Hepatocyte (in vitro differentiated cells): ENCODE data around the gene CTNNA3. TPM values are rescaled to one million over a fixed set of nuclear protein-coding genes. Genes with fewer than 3 reads are reported as not detected.

ENCODE experiments used
- DNase-seq: peaks from one replicate; pipeline ENCODE4 v3.0.0-alpha.2; 2016; ENCODE audit warnings: low spot score
- H2AFZ ChIP-seq: fragments of 200-600 bp; sonication (generic); 2 replicates; pipeline ENCODE4 v1.6.0; 2016; ENCODE audit warnings: antibody characterized with exemption, mild to moderate bottlenecking
- H3K27ac ChIP-seq: fragments of 200-600 bp; sonication (generic); 2 replicates; pipeline ENCODE4 v1.5.1; 2016; ENCODE audit warnings: mild to moderate bottlenecking
- H3K27me3 ChIP-seq: fragments of 200-600 bp; sonication (generic); 2 replicates; pipeline ENCODE4 v1.6.1; 2016
- H3K36me3 ChIP-seq: fragments of 200-600 bp; sonication (generic); replicated peaks from 2 replicates; pipeline ENCODE4 v1.5.1; 2016; ENCODE audit warnings: low read depth; ENCODE audit not compliant: insufficient read depth
- H3K4me1 ChIP-seq: fragments of 200-600 bp; sonication (generic); 2 replicates; pipeline ENCODE4 v1.5.1; 2016; ENCODE audit warnings: mild to moderate bottlenecking, moderate library complexity; ENCODE audit not compliant: insufficient read depth
- H3K4me2 ChIP-seq: fragments of 200-600 bp; sonication (generic); 2 replicates; pipeline ENCODE4 v1.6.0; 2016
- H3K4me3 ChIP-seq: fragments of 200-600 bp; sonication (generic); 2 replicates; pipeline ENCODE4 v1.5.1; 2016; ENCODE audit warnings: mild to moderate bottlenecking
- H3K79me2 ChIP-seq: fragments of 200-600 bp; sonication (generic); 2 replicates; pipeline ENCODE4 v1.6.0; 2017; ENCODE audit warnings: mild to moderate bottlenecking
- H3K9me2 ChIP-seq: fragments of 200-600 bp; sonication (generic); replicated peaks from 2 replicates; pipeline ENCODE4 v1.6.0; 2017; ENCODE audit warnings: mild to moderate bottlenecking; ENCODE audit not compliant: insufficient read depth
- H3K9me3 ChIP-seq: fragments of 200-600 bp; sonication (generic); 2 replicates; pipeline ENCODE4 v1.5.1; 2016; ENCODE audit warnings: low read depth, mild to moderate bottlenecking
- H4K20me1 ChIP-seq: fragments of 200-600 bp; sonication (generic); 2 replicates; pipeline ENCODE4 v1.6.0; 2016; ENCODE audit warnings: mild to moderate bottlenecking; ENCODE audit not compliant: insufficient read depth, poor library complexity, severe bottlenecking
- CTCF ChIP-seq: fragments of 200-600 bp; sonication (generic); IDR thresholded peaks from 2 replicates; pipeline ENCODE4 v1.5.1; 2016; ENCODE audit warnings: antibody characterized with exemption, mild to moderate bottlenecking; ENCODE audit not compliant: poor library complexity
- EZH2 ChIP-seq: fragments of 200-600 bp; sonication (generic); IDR thresholded peaks from 2 replicates; pipeline ENCODE4 v1.6.1; 2016; ENCODE audit warnings: antibody characterized with exemption, mild to moderate bottlenecking, borderline replicate concordance
- EZH2phosphoT487 ChIP-seq: fragments of 200-600 bp; sonication (generic); IDR thresholded peaks from one replicate; pipeline ENCODE4 v1.6.1; 2018; ENCODE audit warnings: antibody characterized with exemption, mild to moderate bottlenecking, low read depth, moderate library complexity; ENCODE audit not compliant: unreplicated experiment, severe bottlenecking
- WGBS: methylation state at CpG from one replicate; pipeline ENCODE4 v1.1.6; 2016; ENCODE audit warnings: low lambda C conversion rate; ENCODE audit errors: missing lambda C conversion rate; 5-methylcytosine and 5-hydroxymethylcytosine counted together
- polyA plus RNA-seq: library from polyadenylated mRNA; unstranded; fragments of >200 nt; fragmentation: Nextera tagmentation; extraction: Ambion mirVana; gene quantifications from 2 replicates; pipeline ENCODE4 v1.2.1, GENCODE V29; 2016
- total RNA-seq: library from RNA; depleted of rRNA; stranded (reverse); fragments of >200 nt; gene quantifications from 2 replicates; pipeline ENCODE4 v1.2.3, GENCODE V29; 2014

The CTNNA3 gene
- total and polyA plus RNA-seq, 2 experiments from 2014 or later = 12.9 to 25.9 TPM

DNA sequence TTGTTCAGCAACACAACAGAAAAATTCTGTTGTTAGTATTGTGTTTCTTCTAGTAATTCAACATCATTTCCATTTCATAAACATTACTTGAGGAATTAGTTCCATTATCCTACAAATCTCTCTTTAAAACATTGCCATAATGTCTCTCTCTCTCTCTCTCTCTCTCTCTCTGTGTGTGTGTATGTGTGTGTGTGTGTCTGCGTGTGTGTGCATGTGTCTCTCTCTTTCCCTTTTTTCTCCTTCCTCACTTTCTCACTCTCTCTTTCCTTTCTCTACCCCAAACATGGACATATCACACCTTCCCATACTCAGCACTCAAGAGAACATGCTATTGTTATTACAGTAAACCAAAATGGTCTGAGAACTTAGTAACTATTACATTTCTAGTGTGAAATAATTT is 753.6 kb downstream of the CTNNA3 start:
- 80% methylated on average over 1 of the region's 1 CpG for WGBS
- no peaks in the 10 kb centered on the region for H3K79me2 ChIP-seq
- no peaks in the 10 kb centered on the region for H3K9me3 ChIP-seq
- no peak for DNase-seq
- H3K4me1 ChIP-seq = peaks cover 3% of the 10 kb centered on the region
- no peak overlapping the region for H3K4me3 ChIP-seq
- no peaks in the 10 kb centered on the region for H4K20me1 ChIP-seq
- no peak overlapping the region for H3K4me2 ChIP-seq
- no peaks in the 10 kb centered on the region for H3K36me3 ChIP-seq
- H2AFZ ChIP-seq = no peak overlapping the region
- no peak overlapping the region for H3K27ac ChIP-seq
- H3K9me2 ChIP-seq = no peaks in the 10 kb centered on the region
- H3K27me3 ChIP-seq = no peaks in the 10 kb centered on the region
- TF ChIP-seq EZH2 (no peak), EZH2phosphoT487 (no peak), CTCF (no peak)

- Histone ChIP-seq H3K4me3 (no peak overlapping the region), H3K9me2 (no peaks in the 10 kb centered on the region), H3K4me1 (peaks cover 3% of the 10 kb centered on the region), H3K27me3 (no peaks in the 10 kb centered on the region), H3K27ac (no peak overlapping the region), H3K79me2 (no peaks in the 10 kb centered on the region), H3K4me2 (peak overlapping the region; percentile 30), H3K36me3 (no peaks in the 10 kb centered on the region), H4K20me1 (no peaks in the 10 kb centered on the region), H2AFZ (no peak overlapping the region), H3K9me3 (no peaks in the 10 kb centered on the region)
- no peak for TF ChIP-seq EZH2
- no peak for TF ChIP-seq EZH2phosphoT487
- TF ChIP-seq CTCF = no peak
- DNase-seq = no peak
- WGBS = 51% methylated on average over 5 of the region's 5 CpGs
Observed at GRCh38 chr10:66941491-66941890, 754.5 kb downstream of the CTNNA3 start.

DNA sequence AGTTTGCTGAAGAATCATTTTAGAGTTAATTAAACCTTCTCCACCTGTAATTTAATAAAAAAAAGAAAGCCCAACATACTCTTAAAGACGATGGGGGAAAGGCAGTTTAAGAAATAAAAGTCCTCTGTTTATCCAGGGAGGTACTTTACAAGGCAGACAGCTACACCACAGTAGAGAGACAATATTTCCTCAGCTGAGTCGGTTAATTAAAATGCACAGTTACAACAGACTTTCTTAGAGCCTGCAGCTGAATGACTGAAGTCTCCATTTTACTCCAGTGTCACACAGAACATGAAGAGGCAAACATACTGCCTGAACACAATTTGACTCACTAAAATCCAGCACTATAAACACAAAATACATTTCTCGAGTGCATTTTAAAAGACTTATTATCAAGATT is 755.0 kb downstream of the CTNNA3 start:
- H4K20me1 ChIP-seq = no peaks in the 10 kb centered on the region
- no peaks in the 10 kb centered on the region for H3K27me3 ChIP-seq

More for the DNA sequence above, 755.0 kb downstream of the CTNNA3 start:
- Histone ChIP-seq H3K9me3 (no peaks in the 10 kb centered on the region), H3K36me3 (no peaks in the 10 kb centered on the region), H3K4me1 (peaks cover 3% of the 10 kb centered on the region), H3K9me2 (no peaks in the 10 kb centered on the region), H3K4me2 (peak overlapping the region; percentile 30), H3K27ac (no peak overlapping the region), H2AFZ (no peak overlapping the region), H3K79me2 (no peaks in the 10 kb centered on the region), H3K4me3 (no peak overlapping the region)
- 43% methylated on average over 3 of the region's 3 CpGs for WGBS
- DNase-seq = no peak
- TF ChIP-seq CTCF (no peak), EZH2phosphoT487 (no peak), EZH2 (no peak)
